Skeletal muscle tissue (tissue), 4 donors: Measurements from ENCODE around the gene HNRNPA0. TPM values are rescaled to one million over a fixed set of nuclear protein-coding genes. Genes with fewer than 3 reads are reported as not detected.

Source experiments
- H3K27ac ChIP-seq: one replicate; pipeline ENCODE4 v1.7.0; 2013; ENCODE audit warnings: mild to moderate bottlenecking, low read depth, low read length, inconsistent platforms
- H3K27me3 ChIP-seq, 3 donors: one replicate each; pipeline ENCODE4 v1.7.0; 2013; ENCODE audit warnings: low read length in 3 of 3; ENCODE audit not compliant: control insufficient read depth in 3 of 3, insufficient read depth in 3 of 3
- H3K36me3 ChIP-seq, 3 donors: one replicate each; pipeline ENCODE4 v1.7.0; 2013; ENCODE audit warnings: low read length in 3 of 3; ENCODE audit not compliant: control insufficient read depth in 3 of 3, insufficient read depth in 3 of 3
- H3K4me1 ChIP-seq, 3 donors: one replicate each; pipeline ENCODE4 v1.7.0; 2013; ENCODE audit warnings: low read length in 3 of 3, mild to moderate bottlenecking in 3 of 3; ENCODE audit not compliant: control insufficient read depth in 3 of 3, insufficient read depth in 3 of 3
- H3K4me3 ChIP-seq, 3 donors: one replicate each; pipeline ENCODE4 v1.7.0; 2013; ENCODE audit warnings: low read length in 3 of 3
- H3K9ac ChIP-seq, 3 donors: one replicate each; pipeline ENCODE4 v1.7.0; 2013; ENCODE audit warnings: low read length in 3 of 3, mild to moderate bottlenecking in 3 of 3, moderate library complexity in 2 of 3, low read depth in 1 of 3
- H3K9me3 ChIP-seq, 3 donors: one replicate each; pipeline ENCODE4 v1.7.0; 2013; ENCODE audit warnings: low read length in 3 of 3; ENCODE audit not compliant: control insufficient read depth in 3 of 3
- total RNA-seq: library from RNA; depleted of rRNA; stranded (reverse); fragments of >200 nt; gene quantifications from one replicate; pipeline ENCODE4 v1.2.3, GENCODE V29; 2014
- donor health status: Osteomylitis.

Gene HNRNPA0
- total RNA-seq, 1 donor from 2014 or later: 18.8 TPM

DNA sequence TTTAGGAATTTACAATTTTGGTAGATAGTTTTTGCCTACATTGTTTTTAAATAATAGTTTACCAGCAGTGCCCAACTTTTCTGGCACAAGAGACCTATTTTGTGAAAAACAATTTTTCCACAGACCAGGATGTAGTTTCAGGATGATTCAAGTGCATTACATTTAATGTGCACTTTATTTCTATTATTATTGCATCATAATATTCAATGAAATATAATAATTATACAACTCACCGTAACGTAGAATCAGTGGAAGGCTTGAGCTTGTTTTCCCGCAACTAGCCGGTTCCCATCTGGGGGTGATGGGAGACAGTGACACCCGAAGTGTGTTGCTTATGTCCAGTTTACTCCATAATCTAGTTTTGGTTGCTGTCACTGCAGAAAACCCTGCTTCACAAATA lies 3.5 kb upstream of the HNRNPA0 start:
- H3K27ac ChIP-seq: no peak overlapping the region
- H3K4me1 ChIP-seq: peaks cover 0 to 5% (median 5%) of the 10 kb centered on the region in 3 donors
- no peaks in the 10 kb centered on the region for H3K36me3 ChIP-seq
- no peaks in the 10 kb centered on the region for H3K27me3 ChIP-seq
- H3K4me3 ChIP-seq: no peak overlapping the region
- H3K9me3 ChIP-seq: no peaks in the 10 kb centered on the region
- H3K9ac ChIP-seq: no peak overlapping the region

DNA sequence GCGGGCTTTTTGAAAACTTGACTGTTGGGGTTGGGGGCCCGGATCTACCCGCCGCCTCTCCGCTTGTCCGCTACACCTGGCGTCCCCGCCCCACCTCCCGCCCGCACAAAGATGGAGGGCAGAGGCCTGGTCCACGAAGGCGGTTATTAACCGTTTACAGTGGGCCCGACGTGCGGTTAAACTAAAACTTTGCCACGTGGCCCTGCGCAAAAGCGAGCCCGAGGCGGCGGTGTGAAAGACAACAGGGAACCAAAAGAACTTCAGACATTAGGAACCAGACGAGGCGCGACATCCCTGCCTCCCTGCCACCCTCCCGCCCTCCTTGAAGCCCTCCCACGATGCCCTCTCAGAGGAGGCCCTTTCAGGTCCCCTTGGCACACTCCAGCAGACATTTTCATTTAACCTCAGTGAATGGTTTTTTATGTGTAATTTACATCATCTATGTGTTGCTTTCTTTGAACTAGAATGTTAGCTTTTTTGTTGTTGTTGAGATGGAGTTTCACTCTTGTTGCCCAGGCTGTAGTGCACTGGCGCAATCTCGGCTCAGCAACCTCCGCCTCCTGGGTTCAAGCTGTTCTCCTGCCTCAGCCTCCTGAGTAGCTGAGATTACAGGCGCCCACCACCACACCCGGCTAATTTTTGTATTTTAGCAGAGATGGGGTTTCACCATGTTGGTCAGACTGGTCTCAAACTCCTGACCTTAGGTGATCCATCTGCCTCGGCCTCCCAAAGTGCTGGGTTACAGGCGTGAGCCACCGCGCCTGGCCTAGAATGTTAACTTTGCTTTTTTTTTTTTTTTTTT lies 999 bp upstream of the HNRNPA0 start:
- Histone ChIP-seq H3K9me3 (no peaks in the 10 kb centered on the region), H3K27ac (peak overlapping the region; percentile 100), H3K4me3 (peak overlapping the region; percentile 95 to 98 (median 96)), H3K9ac (peak overlapping the region; percentile 98 to 100 (median 99)), H3K4me1 (peaks cover 12 to 17% (median 16%) of the 10 kb centered on the region in 3 donors), H3K27me3 (no peaks in the 10 kb centered on the region), H3K36me3 (peaks cover 0 to 2% (median 0%) of the 10 kb centered on the region in 3 donors)

DNA sequence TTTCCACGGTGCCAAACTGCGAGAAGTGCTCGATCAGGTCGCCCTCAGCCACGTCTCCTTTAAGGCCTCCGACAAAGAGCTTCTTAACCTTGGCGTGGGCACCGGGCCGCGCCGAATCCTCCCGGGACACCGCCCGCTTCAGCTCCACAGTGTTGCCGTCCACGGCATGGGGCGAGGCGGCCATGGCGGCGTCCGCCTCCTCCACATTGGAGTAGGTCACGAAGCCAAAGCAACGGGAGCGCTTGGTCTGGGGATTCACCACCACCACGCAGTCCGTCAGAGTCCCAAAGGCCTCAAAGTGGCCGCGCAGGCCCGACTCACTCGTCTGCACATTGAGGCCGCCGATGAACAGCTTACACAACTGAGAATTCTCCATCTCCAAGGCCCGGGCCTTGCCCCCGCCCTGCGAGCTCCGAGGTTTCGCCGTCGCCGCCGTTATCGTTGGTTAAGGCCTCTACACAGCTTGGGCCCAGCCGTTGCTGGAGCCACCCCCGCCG lies 424 bp downstream of the HNRNPA0 start:
- Histone ChIP-seq H3K9ac (peak overlapping the region; percentile 98 to 100 (median 99)), H3K9me3 (no peaks in the 10 kb centered on the region), H3K36me3 (peaks cover 0 to 2% (median 0%) of the 10 kb centered on the region in 3 donors), H3K27ac (peak overlapping the region; percentile 100), H3K4me3 (peak overlapping the region; percentile 97 to 98 (median 98)), H3K4me1 (peaks cover 12 to 19% (median 16%) of the 10 kb centered on the region in 3 donors), H3K27me3 (no peaks in the 10 kb centered on the region)

DNA sequence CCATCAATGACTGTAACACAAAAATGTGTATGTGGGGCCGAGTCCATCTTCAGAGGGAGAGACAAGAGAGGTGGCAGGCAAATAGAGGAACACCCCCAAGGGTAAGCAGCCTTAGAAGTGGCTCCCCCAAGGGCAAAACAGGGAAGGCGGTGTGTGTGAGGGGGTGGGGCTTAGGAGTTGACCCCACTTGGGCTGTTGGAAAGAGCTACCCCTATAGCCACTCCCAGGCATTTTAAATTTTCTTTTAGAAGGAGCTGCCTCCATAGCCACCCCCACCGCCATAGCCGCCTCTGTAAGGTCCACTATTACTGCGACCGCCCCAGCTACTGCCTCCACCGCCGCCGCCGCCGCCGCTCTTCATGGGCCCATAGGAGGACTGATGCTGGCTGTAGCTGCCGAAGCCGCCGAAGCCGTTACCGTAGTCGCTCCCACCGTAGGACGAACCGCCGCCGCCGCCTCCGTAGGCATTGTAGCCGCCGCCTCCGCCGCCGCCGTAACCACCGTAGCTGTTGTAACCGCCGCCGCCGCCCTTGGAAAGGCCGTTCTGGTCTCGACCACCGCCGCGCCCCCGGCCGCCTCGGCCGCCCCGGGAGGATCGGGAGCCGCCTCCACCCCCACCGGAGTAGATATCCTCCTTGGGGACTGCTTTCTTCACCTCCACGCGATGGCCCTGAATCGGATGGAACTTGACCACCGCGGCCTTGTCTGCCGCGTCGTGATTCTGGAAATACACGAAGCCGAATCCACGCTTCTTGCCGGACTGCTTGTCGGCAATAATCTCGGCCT lies 1.1 kb downstream of the HNRNPA0 start:
- H3K27me3 ChIP-seq: no peaks in the 10 kb centered on the region
- H3K27ac ChIP-seq: peak overlapping the region; percentile 100
- peak overlapping the region; percentile 97 to 98 (median 98) for H3K4me3 ChIP-seq
- peak overlapping the region; percentile 98 to 100 (median 99) for H3K9ac ChIP-seq
- H3K4me1 ChIP-seq: peaks cover 12 to 23% (median 16%) of the 10 kb centered on the region in 3 donors
- no peaks in the 10 kb centered on the region for H3K9me3 ChIP-seq
- peaks cover 0 to 2% (median 0%) of the 10 kb centered on the region in 3 donors for H3K36me3 ChIP-seq

DNA sequence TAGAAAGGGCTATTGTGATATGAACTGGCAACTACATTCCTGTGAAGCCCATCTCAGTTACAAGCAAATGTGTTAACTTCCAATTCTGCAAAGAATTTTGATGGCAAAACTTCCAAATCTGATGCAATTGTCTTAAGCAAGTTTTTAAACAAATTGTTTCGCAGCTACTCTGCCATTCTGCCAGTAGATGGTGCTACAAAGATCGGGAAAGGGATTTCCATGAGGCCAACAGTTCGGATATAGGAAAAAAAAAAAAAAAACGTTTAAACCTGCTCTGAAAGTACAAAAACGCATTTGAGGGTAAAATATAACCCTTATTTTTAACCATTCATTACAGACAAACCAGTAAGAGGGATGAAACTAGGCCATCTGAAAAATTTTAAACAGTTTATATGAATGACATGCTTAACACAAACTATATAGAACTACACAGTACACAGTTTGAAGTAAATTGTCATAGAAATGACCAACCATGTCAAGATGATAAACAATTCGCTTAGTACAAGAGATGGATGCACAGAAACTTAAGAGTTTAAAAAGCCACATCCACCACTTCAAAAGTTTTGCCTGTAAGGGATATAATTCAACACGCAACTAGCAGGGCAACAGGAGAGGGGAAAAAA lies 2.2 kb downstream of the HNRNPA0 start:
- H3K4me1 ChIP-seq: peaks cover 12 to 23% (median 19%) of the 10 kb centered on the region in 3 donors
- peak overlapping the region; percentile 98 to 100 (median 99) for H3K9ac ChIP-seq
- H3K27me3 ChIP-seq: no peaks in the 10 kb centered on the region
- H3K9me3 ChIP-seq: no peaks in the 10 kb centered on the region
- peak overlapping the region; percentile 100 for H3K27ac ChIP-seq
- peaks cover 0 to 2% (median 0%) of the 10 kb centered on the region in 3 donors for H3K36me3 ChIP-seq
- peak overlapping the region; percentile 97 to 98 (median 98) for H3K4me3 ChIP-seq

DNA sequence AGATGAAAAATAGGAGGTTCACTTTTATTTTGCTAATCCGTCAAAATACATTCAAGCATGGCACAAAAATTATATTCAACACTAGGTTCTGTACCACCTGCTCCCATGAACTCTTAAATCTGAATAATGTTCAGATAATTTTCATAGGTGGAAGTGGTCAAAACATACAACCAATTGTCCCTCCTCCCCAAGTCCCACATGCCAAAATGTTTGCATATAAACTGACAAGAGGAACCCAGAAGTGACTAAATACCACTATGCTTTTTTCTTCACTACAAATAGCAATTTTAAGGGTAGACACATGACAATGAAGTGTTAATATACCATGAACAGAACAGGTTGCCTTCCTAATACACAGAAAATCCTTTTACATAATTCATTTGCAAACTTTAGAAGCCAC lies 3.7 kb downstream of the HNRNPA0 start:
- Histone ChIP-seq H3K36me3 (peaks cover 0 to 2% (median 0%) of the 10 kb centered on the region in 3 donors), H3K4me3 (no peak overlapping the region), H3K4me1 (peaks cover 12 to 23% (median 19%) of the 10 kb centered on the region in 3 donors), H3K9me3 (no peaks in the 10 kb centered on the region), H3K27me3 (no peaks in the 10 kb centered on the region), H3K9ac (peak overlapping the region in 1 of 3 donors; percentile 19), H3K27ac (no peak overlapping the region)

DNA sequence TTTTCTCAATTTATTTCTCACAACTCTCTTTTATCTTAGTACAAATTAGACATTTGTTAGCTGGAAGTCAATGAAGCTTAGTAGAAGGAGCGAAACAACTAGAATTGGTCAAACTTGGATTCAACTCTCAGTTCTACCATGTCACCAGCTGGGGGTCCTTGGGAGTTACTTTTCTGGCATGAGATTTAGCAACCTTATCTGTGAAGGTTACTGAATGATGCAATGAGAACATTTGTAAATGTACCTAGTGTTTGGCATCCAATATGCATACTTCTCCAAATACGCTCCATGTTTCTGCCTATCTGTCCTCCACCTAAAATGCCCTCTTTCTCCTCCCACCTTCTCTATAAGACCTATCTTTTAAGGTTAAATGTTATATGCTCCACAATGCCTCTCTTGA lies 6.3 kb downstream of the HNRNPA0 start:
- H3K9me3 ChIP-seq: no peaks in the 10 kb centered on the region
- no peak overlapping the region for H3K9ac ChIP-seq
- H3K36me3 ChIP-seq: peaks cover 0 to 2% (median 0%) of the 10 kb centered on the region in 3 donors
- peaks cover 12 to 18% (median 14%) of the 10 kb centered on the region in 3 donors for H3K4me1 ChIP-seq
- no peaks in the 10 kb centered on the region for H3K27me3 ChIP-seq
- H3K4me3 ChIP-seq: no peak overlapping the region
- no peak overlapping the region for H3K27ac ChIP-seq

DNA sequence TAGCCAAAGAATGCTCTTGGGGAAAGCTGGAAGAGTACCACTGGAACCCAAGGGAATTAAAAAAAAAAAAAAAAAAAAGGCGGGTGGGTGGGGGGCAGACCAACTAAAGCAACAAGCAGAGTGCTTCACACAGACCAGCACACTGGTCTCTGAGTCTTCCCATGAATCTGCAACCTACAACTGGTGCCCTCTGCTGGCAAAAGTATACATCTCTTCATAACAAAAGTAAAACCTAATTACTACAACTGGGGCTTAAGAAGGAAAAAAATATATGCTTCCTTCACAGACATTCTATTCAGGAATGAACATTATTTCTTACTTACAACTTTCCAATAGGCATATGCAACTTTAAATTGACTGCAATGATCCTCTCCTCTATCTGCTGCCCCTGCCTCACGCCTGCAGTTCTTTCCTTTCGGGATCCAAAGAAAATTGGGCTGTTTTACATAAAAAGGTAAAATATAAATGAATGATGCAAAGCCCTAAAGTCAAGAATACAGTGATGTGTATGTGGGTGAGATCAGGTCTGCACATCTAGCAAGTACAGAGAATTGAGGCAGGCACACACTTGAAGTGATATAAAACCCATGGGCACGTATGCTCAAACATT lies 11.0 kb downstream of the HNRNPA0 start:
- Histone ChIP-seq H3K27me3 (no peaks in the 10 kb centered on the region), H3K36me3 (no peaks in the 10 kb centered on the region), H3K9me3 (no peaks in the 10 kb centered on the region), H3K9ac (no peak overlapping the region), H3K4me1 (peaks cover 0 to 3% (median under 1%) of the 10 kb centered on the region in 3 donors), H3K27ac (no peak overlapping the region), H3K4me3 (no peak overlapping the region)

DNA sequence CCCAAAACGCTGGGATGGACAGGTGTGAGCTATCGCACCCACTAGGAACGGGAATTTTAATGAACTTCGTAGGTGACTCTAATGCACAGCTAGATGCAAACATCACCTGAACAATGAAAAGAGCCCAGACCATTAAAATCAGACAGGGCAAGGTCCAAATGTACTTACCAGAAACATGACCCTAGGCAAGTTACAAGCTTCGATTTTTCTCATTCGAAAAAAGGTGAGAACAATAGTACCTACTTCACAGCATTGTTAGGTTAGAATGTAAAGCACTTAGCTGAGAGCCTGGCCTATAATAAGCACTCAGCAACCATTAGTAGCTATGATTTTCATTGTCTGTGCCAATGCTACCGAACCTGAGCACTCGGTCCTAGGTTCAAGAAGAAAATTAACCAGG lies 12.4 kb downstream of the HNRNPA0 start:
- no peak overlapping the region for H3K4me3 ChIP-seq
- no peak overlapping the region for H3K9ac ChIP-seq
- H3K9me3 ChIP-seq: no peaks in the 10 kb centered on the region
- H3K36me3 ChIP-seq: no peaks in the 10 kb centered on the region
- peaks cover 0 to 4% (median 0%) of the 10 kb centered on the region in 3 donors for H3K4me1 ChIP-seq
- no peaks in the 10 kb centered on the region for H3K27me3 ChIP-seq
- H3K27ac ChIP-seq: no peak overlapping the region
